SK-N-SH (cell line): ENCODE results near the gene KCNQ4. TPM values are rescaled to one million over a fixed set of nuclear protein-coding genes. Genes with fewer than 3 reads are reported as not detected.

Experiments used
- CTCF ChIA-PET: fragments of 300-600, 350-600 bp; formaldehyde crosslinking; extraction: SDS; loops from one replicate; lab custom pipeline; 2021; lab: Yijun Ruan, JAX
- POLR2A ChIA-PET: fragments of 350-600 bp; sonication (Branson Sonifier 250); formaldehyde crosslinking; extraction: SDS; loops from one replicate; lab custom pipeline; 2020; ENCODE audit warnings: antibody characterized with exemption, inconsistent platforms; lab: Yijun Ruan, JAX
- DNase-seq: peaks from one replicate; pipeline ENCODE4 v3.0.0; 2012
- H2AFZ ChIP-seq: fragments of 200-600 bp; sonication (generic); 2 replicates; pipeline ENCODE4 v1.8.1; 2016; ENCODE audit warnings: antibody characterized with exemption, mild to moderate bottlenecking, low read depth
- H3F3A ChIP-seq: fragments of 200-600 bp; sonication (generic); replicated peaks from 2 replicates; pipeline ENCODE3; 2016; ENCODE audit warnings: antibody characterized with exemption, mild to moderate bottlenecking; ENCODE audit not compliant: insufficient read depth
- H3K27ac ChIP-seq, 2 experiments: fragments of 200-500 bp in 1 of 2; fragments of 200-600 bp in 1 of 2; sonication (Bioruptor generic) in 1 of 2; sonication (generic), shearing (Covaris generic) in 1 of 2; 2 replicates each; pipeline versions ENCODE4 v1.5.1 to v1.6.1; 2014 to 2016; ENCODE audit warnings: low read depth in 2 of 2, inconsistent platforms in 1 of 2, low read length in 1 of 2, mild to moderate bottlenecking in 1 of 2, mixed read lengths in 1 of 2
- H3K27me3 ChIP-seq: fragments of 200-600 bp; sonication (generic), shearing (Covaris generic); 2 replicates; pipeline ENCODE4 v1.6.1; 2016; ENCODE audit warnings: mixed run types; ENCODE audit not compliant: insufficient read depth
- H3K36me3 ChIP-seq, 2 experiments: fragments of 200-500 bp in 1 of 2; fragments of 200-600 bp in 1 of 2; sonication (Bioruptor generic) in 1 of 2; sonication (generic) in 1 of 2; replicated peaks in 1 of 2; 2 replicates each; pipeline versions ENCODE3 to v1.5.1; 2014 to 2016; ENCODE audit warnings: low read length in 1 of 2, mild to moderate bottlenecking in 1 of 2; ENCODE audit not compliant: insufficient read depth in 2 of 2, control insufficient read depth in 1 of 2
- H3K4me1 ChIP-seq, 2 experiments: fragments of 200-500 bp in 1 of 2; fragments of 200-600 bp in 1 of 2; sonication (Bioruptor generic) in 1 of 2; sonication (generic), shearing (Covaris generic) in 1 of 2; 2 replicates each; pipeline versions ENCODE4 v1.5.1 to v1.6.1; 2014 to 2016; ENCODE audit warnings: low read depth in 1 of 2, low read length in 1 of 2, mixed run types in 1 of 2; ENCODE audit not compliant: insufficient read depth in 2 of 2, control insufficient read depth in 1 of 2
- H3K4me2 ChIP-seq: fragments of 200-600 bp; sonication (generic), shearing (Covaris generic); 2 replicates; pipeline ENCODE4 v1.6.1; 2017; ENCODE audit warnings: mixed run types
- H3K4me3 ChIP-seq, 2 experiments: fragments of 200-500 bp in 1 of 2; fragments of 200-600 bp in 1 of 2; sonication (Bioruptor generic) in 1 of 2; sonication (generic), shearing (Covaris generic) in 1 of 2; 2 replicates each; pipeline versions ENCODE4 v1.5.1 to v1.8.1; 2014 to 2016; ENCODE audit warnings: low read depth in 2 of 2, inconsistent platforms in 1 of 2, low read length in 1 of 2, mild to moderate bottlenecking in 1 of 2, mixed read lengths in 1 of 2, moderate library complexity in 1 of 2
- H3K79me2 ChIP-seq: fragments of 200-600 bp; sonication (generic); 2 replicates; pipeline ENCODE4 v1.8.1; 2017; ENCODE audit warnings: mild to moderate bottlenecking; ENCODE audit not compliant: insufficient read depth
- H3K9ac ChIP-seq: fragments of 200-600 bp; sonication (generic); 2 replicates; pipeline ENCODE4 v1.6.1; 2017; ENCODE audit warnings: mixed run types
- H3K9me2 ChIP-seq: fragments of 200-600 bp; sonication (generic); 2 replicates; pipeline ENCODE4 v1.6.1; 2017; ENCODE audit warnings: mixed run types
- H3K9me3 ChIP-seq: fragments of 200-600 bp; sonication (generic); 2 replicates; pipeline ENCODE4 v1.6.1; 2017; ENCODE audit warnings: mixed run types, mild to moderate bottlenecking, moderate library complexity
- H4K20me1 ChIP-seq: fragments of 200-600 bp; sonication (generic); 2 replicates; pipeline ENCODE4 v1.6.1; 2017; ENCODE audit warnings: mild to moderate bottlenecking, mixed run types; ENCODE audit not compliant: insufficient read depth
- ELF1 ChIP-seq: IDR thresholded peaks from 2 replicates; pipeline ENCODE4 v1.4.0; 2012
- EZH2phosphoT487 ChIP-seq: fragments of 200-600 bp; sonication (generic); IDR thresholded peaks from 2 replicates; pipeline ENCODE4 v1.6.1; 2017; ENCODE audit warnings: low read depth, mixed run types, mild to moderate bottlenecking, antibody characterized with exemption, moderate library complexity, borderline replicate concordance
- FOSL2 ChIP-seq: IDR thresholded peaks from 2 replicates; pipeline ENCODE4 v1.4.0; 2012; ENCODE audit warnings: low read depth, mild to moderate bottlenecking, moderate library complexity, borderline replicate concordance
- FOXJ3 ChIP-seq: sonication (generic); formaldehyde crosslinking; IDR thresholded peaks from 2 replicates; pipeline ENCODE4 v1.5.1; 2020; ENCODE audit warnings: mild to moderate bottlenecking, missing genetic modification reagents
- GATA2 ChIP-seq: sonication (generic); formaldehyde crosslinking; IDR thresholded peaks from 2 replicates; pipeline ENCODE4 v1.5.0; 2020; ENCODE audit warnings: mild to moderate bottlenecking, missing genetic modification reagents
- JUND ChIP-seq: IDR thresholded peaks from 2 replicates; pipeline ENCODE4 v1.4.0; 2012
- MXI1 ChIP-seq: IDR thresholded peaks from 2 replicates; pipeline ENCODE4 v1.6.1; 2012; ENCODE audit warnings: mild to moderate bottlenecking, low read depth, low read length, improper control_type of control experiment
- NFIC ChIP-seq: IDR thresholded peaks from 2 replicates; pipeline ENCODE4 v1.4.0; 2012; ENCODE audit warnings: borderline replicate concordance
- RAD21 ChIP-seq: IDR thresholded peaks from 2 replicates; pipeline ENCODE4 v1.6.1; 2012; ENCODE audit warnings: mild to moderate bottlenecking, low read length
- RCOR1 ChIP-seq: fragments of 150-350 bp; IDR thresholded peaks from 2 replicates; pipeline ENCODE4 v1.6.1; 2017; ENCODE audit warnings: antibody characterized with exemption, low read length
- RFX5 ChIP-seq: IDR thresholded peaks from 2 replicates; pipeline ENCODE4 v1.6.1; 2012; ENCODE audit warnings: mild to moderate bottlenecking, improper control_type of control experiment, low read length
- RXRA ChIP-seq: IDR thresholded peaks from 2 replicates; pipeline ENCODE4 v1.4.0; 2012; ENCODE audit warnings: low read depth, mild to moderate bottlenecking, borderline replicate concordance
- SIN3A ChIP-seq: IDR thresholded peaks from 2 replicates; pipeline ENCODE4 v1.6.1; 2012; ENCODE audit warnings: low read depth, mild to moderate bottlenecking, low read length, moderate library complexity, borderline replicate concordance
- SMC3 ChIP-seq: IDR thresholded peaks from 2 replicates; pipeline ENCODE4 v1.6.1; 2012; ENCODE audit warnings: low read depth, low read length, improper control_type of control experiment
- TCF12 ChIP-seq: IDR thresholded peaks from 2 replicates; pipeline ENCODE4 v1.4.0; 2012
- YY1 ChIP-seq: IDR thresholded peaks from 2 replicates; pipeline ENCODE4 v1.4.0; 2012; ENCODE audit warnings: low read depth, mild to moderate bottlenecking
- WGBS: methylation state at CpG from one replicate; pipeline ENCODE4 v1.1.6; 2017; ENCODE audit warnings: low lambda C conversion rate; 5-methylcytosine and 5-hydroxymethylcytosine counted together
- polyA plus RNA-seq, 3 experiments: library from polyadenylated mRNA; depleted of rRNA; stranded (reverse); fragments of >200 nt; gene quantifications; 2 replicates each; pipeline ENCODE4 v1.2.3, GENCODE V29; 2012
- TF ChIP-seq, protein P1 (sequence below): IDR thresholded peaks from 2 replicates; pipeline ENCODE4 v1.4.0; 2012; ENCODE audit warnings: low read depth
- TF ChIP-seq, protein P2 (sequence below): fragments of 150-350 bp; IDR thresholded peaks from 2 replicates; pipeline ENCODE4 v1.6.1; 2016; ENCODE audit warnings: mild to moderate bottlenecking, low read depth, low read length
- TF ChIP-seq, protein P3 (sequence below): fragments of 200-600 bp; sonication (generic); IDR thresholded peaks from 2 replicates; pipeline ENCODE4 v1.6.1; 2017; ENCODE audit warnings: antibody characterized with exemption, mild to moderate bottlenecking, moderate library complexity

KCNQ4 gene
- polyA plus RNA-seq, 1 of the 3 experiments (the other 2 are of a cell fraction): 0.15 TPM

DNA sequence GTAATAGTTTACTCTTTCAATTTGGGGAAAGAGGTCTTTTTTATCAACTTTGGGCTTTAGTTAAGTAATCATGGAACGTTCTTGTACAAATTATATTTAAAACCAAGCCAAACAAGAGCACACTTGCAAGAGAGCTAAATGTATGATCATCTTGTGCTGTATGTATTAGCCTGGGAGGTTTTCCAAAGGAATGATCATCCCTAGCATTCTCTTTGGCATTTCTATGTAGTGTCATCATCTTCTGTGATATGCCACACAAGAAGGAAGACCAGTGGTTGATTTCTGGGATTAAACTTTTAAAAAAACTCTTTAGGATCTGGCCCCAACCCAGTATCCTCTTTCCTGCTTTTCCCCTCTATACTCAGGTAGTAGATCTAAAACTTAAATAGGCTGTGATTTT is 38.4 kb upstream of the KCNQ4 start:
- TF ChIP-seq JUND: no peak
- no peak for TF ChIP-seq FOXJ3 (CRISPR knock-in tag)
- TF ChIP-seq, protein P1, sequence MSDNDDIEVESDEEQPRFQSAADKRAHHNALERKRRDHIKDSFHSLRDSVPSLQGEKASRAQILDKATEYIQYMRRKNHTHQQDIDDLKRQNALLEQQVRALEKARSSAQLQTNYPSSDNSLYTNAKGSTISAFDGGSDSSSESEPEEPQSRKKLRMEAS: no peak
- no peak for TF ChIP-seq SMC3
- no peak for TF ChIP-seq RCOR1
- TF ChIP-seq, protein P2, sequence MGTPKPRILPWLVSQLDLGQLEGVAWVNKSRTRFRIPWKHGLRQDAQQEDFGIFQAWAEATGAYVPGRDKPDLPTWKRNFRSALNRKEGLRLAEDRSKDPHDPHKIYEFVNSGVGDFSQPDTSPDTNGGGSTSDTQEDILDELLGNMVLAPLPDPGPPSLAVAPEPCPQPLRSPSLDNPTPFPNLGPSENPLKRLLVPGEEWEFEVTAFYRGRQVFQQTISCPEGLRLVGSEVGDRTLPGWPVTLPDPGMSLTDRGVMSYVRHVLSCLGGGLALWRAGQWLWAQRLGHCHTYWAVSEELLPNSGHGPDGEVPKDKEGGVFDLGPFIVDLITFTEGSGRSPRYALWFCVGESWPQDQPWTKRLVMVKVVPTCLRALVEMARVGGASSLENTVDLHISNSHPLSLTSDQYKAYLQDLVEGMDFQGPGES: no peak
- no peak for TF ChIP-seq FOSL2
- TF ChIP-seq EZH2phosphoT487: no peak
- no peak for TF ChIP-seq RFX5
- no peak for TF ChIP-seq RAD21
- TF ChIP-seq YY1: no peak
- TF ChIP-seq NFIC: no peak
- no peak for TF ChIP-seq ELF1
- TF ChIP-seq GATA2: no peak
- TF ChIP-seq MXI1: no peak
- TF ChIP-seq, protein P3, sequence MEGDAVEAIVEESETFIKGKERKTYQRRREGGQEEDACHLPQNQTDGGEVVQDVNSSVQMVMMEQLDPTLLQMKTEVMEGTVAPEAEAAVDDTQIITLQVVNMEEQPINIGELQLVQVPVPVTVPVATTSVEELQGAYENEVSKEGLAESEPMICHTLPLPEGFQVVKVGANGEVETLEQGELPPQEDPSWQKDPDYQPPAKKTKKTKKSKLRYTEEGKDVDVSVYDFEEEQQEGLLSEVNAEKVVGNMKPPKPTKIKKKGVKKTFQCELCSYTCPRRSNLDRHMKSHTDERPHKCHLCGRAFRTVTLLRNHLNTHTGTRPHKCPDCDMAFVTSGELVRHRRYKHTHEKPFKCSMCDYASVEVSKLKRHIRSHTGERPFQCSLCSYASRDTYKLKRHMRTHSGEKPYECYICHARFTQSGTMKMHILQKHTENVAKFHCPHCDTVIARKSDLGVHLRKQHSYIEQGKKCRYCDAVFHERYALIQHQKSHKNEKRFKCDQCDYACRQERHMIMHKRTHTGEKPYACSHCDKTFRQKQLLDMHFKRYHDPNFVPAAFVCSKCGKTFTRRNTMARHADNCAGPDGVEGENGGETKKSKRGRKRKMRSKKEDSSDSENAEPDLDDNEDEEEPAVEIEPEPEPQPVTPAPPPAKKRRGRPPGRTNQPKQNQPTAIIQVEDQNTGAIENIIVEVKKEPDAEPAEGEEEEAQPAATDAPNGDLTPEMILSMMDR: no peak
- no peak for TF ChIP-seq TCF12
- no peak for TF ChIP-seq SIN3A
- TF ChIP-seq RXRA: no peak
- Histone ChIP-seq H3K27me3 (no peaks in the 10 kb centered on the region), H3K4me3 (no peak overlapping the region), H3K79me2 (peaks cover 48% of the 10 kb centered on the region; the same call in 1 of the 2 replicates), H4K20me1 (no peaks in the 10 kb centered on the region), H3K9ac (no peak overlapping the region), H3K27ac (peak overlapping the region in 1 of 2 experiments; percentile 6; a peak in 1 of 4 replicates), H3K9me3 (no peaks in the 10 kb centered on the region), H3K4me2 (no peak overlapping the region), H3F3A (no peaks in the 10 kb centered on the region), H2AFZ (no peak overlapping the region), H3K4me1 (0 out of 4 replicates have a peak, but pooled peaks cover 0 to 7% of the 10 kb centered on the region in 2 experiments), H3K9me2 (no peaks in the 10 kb centered on the region), H3K36me3 (peaks cover 55 to 73% of the 10 kb centered on the region in 2 experiments)
- ChIA-PET CTCF (interaction anchor here (1.0 to 3.5 kb wide), 3 partner anchors 27 to 212 kb away, joined by 3 to 15 read pairs (median 4); no protein-coding TSS in a partner anchor), POLR2A (no interaction called here)
- 76% methylated on average over 1 of the region's 1 CpG for WGBS
- DNase-seq: no peak
